ENCODE measurements around the gene GAS7.
A peak's percentile ranks its signal among the peaks of the same experiment; 100 is the strongest.

DNA sequence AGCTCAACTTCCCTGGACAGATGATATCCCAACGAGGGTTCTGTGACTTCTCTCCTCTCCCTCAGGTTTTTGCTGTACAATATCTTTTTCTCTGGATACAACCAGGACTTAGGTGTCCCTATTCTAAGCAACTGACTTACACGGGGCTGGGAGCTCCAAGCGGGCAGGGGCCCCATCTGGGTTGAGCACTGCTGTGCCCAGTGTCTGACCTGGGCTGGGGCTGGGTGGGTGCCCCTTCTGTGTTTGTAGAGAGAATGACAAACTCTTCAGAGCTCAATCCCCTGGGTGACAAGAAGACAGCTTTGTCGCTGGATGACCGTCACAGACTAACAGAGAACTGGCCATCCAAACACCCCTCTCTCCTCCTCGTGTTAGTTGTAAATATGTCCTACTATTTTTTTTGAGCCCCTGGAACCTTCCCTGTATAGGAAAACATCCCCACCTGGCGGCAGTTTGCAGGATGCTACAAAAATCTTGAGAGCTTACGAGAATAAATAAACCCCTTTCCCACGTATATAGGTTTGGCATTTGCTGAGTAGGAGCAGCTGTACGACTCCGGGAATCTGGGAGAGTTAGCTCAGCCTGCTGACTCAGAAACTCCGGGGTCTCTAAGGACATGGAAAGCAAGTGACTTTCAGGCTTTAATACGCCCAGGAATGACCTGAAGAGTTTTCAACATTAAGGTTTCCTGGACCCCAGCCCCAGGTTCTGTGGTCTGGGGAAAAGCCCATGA is 269.6 kb downstream of the GAS7 start:
- TF ChIP-seq, protein P1, sequence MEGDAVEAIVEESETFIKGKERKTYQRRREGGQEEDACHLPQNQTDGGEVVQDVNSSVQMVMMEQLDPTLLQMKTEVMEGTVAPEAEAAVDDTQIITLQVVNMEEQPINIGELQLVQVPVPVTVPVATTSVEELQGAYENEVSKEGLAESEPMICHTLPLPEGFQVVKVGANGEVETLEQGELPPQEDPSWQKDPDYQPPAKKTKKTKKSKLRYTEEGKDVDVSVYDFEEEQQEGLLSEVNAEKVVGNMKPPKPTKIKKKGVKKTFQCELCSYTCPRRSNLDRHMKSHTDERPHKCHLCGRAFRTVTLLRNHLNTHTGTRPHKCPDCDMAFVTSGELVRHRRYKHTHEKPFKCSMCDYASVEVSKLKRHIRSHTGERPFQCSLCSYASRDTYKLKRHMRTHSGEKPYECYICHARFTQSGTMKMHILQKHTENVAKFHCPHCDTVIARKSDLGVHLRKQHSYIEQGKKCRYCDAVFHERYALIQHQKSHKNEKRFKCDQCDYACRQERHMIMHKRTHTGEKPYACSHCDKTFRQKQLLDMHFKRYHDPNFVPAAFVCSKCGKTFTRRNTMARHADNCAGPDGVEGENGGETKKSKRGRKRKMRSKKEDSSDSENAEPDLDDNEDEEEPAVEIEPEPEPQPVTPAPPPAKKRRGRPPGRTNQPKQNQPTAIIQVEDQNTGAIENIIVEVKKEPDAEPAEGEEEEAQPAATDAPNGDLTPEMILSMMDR (conservative IDR thresholded peaks at IDR 0.05 in 1 of 2, IDR thresholded peaks at IDR 0.05 in 1 of 2; ENCODE audit: extremely low read depth in 1 of 2, insufficient read depth in 1 of 2, low read depth in 1 of 2, low read length in 2 of 2) = peak in 1 of 2 donors; percentile 19
- TF ChIP-seq EZH2 (IDR thresholded peaks at IDR 0.05; ENCODE audit: borderline replicate concordance, low read length) = no peak
